Epithelial cell of proximal tubule (primary cell): ENCODE data around the gene PRLHR. TPM values are rescaled to one million over a fixed set of nuclear protein-coding genes. Genes with fewer than 3 reads are reported as not detected.
"Not testable (repeated sequence)": the region's sequence is repeated elsewhere in the genome, so short reads cannot be mapped to it uniquely, and the experiment has no call there.

ENCODE experiments used
- DNase-seq: peaks from one replicate; pipeline ENCODE4 v3.0.0-alpha.2; 2011; ENCODE audit warnings: low read depth
- H3K4me3 ChIP-seq: 2 replicates; pipeline ENCODE4 v1.5.1; 2011; ENCODE audit warnings: low read depth, mild to moderate bottlenecking, low read length
- CTCF ChIP-seq: conservative IDR thresholded peaks from 2 replicates; pipeline ENCODE4 v1.5.1; 2012; ENCODE audit warnings: low read depth, mild to moderate bottlenecking, low read length
- total RNA-seq: library from RNA; depleted of rRNA; stranded (reverse); fragments of >200 nt; gene quantifications from 2 replicates; pipeline ENCODE4 v1.2.3, GENCODE V29; 2015

PRLHR gene
- total RNA-seq, 1 donor from 2014 or later: not detected

GRCh38 chr10:118626953-118627352 is 31.5 kb upstream of the PRLHR start:
- TF ChIP-seq CTCF: peak; percentile 38
- H3K4me3 ChIP-seq: no peak overlapping the region
- DNase-seq: no peak

GRCh38 chr10:118625504-118625903 is 30.1 kb upstream of the PRLHR start:
- no peak overlapping the region for H3K4me3 ChIP-seq
- no peak for DNase-seq
- no peak for TF ChIP-seq CTCF

- TF ChIP-seq CTCF: no peak
- DNase-seq: no peak
- no peak overlapping the region for H3K4me3 ChIP-seq
Measured at GRCh38 chr10:118624747-118625146, 29.3 kb upstream of the PRLHR start.

GRCh38 chr10:118621304-118621942 is 26.0 kb upstream of the PRLHR start:
- no peak overlapping the region for H3K4me3 ChIP-seq
- DNase-seq: no peak
- TF ChIP-seq CTCF: no peak

GRCh38 chr10:118613863-118614262 is 18.4 kb upstream of the PRLHR start:
- not testable (repeated sequence) for DNase-seq, H3K4me3 ChIP-seq

- DNase-seq: no peak
- TF ChIP-seq CTCF: no peak
- no peak overlapping the region for H3K4me3 ChIP-seq
Measured at GRCh38 chr10:118610577-118610976, 15.1 kb upstream of the PRLHR start.

GRCh38 chr10:118607768-118608354 is 12.4 kb upstream of the PRLHR start:
- no peak overlapping the region for H3K4me3 ChIP-seq
- no peak for TF ChIP-seq CTCF
- no peak for DNase-seq
